ENCODE results near the gene TMEM94. TPM values are rescaled to one million over a fixed set of nuclear protein-coding genes. Genes with fewer than 3 reads are reported as not detected.

TMEM94 gene
- total RNA-seq, 4 donors from 2014 or later = 56.5 to 85.5 (median 60.0) TPM

DNA sequence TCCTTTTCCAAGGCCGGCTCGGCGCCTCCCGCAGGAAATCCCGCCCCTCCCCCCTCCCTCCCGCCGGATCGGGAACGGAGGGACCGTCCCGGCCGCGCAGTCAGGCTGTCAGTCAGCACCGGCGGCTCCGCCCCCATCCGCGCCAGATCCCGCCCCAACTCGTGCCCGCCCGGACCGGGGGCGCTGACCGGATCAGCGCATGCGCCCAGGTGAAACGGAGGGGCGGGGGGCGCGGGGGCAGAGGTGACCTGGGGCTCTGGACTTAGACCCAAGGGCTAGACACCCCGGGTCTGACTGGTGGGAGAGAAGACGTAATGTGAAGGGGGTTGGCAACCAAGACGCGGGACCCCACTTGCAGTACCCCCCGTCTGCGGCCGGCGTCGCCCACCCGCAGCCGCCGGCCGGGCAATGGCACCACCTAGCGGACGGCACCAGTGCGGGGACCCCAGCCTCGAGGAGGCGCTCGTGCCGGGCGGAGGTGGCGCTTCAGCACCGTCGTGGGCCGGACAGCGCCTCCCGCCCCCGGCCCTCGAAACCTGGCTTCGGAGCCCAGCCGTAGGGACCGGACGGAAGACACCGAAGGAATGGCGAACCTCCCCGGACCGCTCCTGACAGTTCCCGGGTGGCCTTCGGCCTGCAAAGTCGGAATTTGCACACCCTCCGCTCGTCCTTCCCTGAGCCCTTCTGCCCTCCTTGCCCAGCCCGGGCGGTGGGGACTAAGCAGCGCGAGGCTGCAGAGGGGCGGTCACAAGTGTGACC, 59.2 kb downstream of the TMEM94 start, which contains the start of gene CASKIN2:
Gene CASKIN2, minus strand, starts transcription at position 42 of the 759 bp plus-strand sequence. CDS start 1,733 bp downstream, outside the sequence.
- in situ Hi-C loops (cut with MboI; ENCODE audit: low sequenced_read_pairs in 4 of 4) = loop anchor here in 1 of 4 donors (10.0 kb wide), 1 partner anchor 91 kb away; no protein-coding TSS in a partner anchor
- no peak for TF ChIP-seq POLR2A (IDR thresholded peaks at IDR 0.05)
- TF ChIP-seq, protein P1, sequence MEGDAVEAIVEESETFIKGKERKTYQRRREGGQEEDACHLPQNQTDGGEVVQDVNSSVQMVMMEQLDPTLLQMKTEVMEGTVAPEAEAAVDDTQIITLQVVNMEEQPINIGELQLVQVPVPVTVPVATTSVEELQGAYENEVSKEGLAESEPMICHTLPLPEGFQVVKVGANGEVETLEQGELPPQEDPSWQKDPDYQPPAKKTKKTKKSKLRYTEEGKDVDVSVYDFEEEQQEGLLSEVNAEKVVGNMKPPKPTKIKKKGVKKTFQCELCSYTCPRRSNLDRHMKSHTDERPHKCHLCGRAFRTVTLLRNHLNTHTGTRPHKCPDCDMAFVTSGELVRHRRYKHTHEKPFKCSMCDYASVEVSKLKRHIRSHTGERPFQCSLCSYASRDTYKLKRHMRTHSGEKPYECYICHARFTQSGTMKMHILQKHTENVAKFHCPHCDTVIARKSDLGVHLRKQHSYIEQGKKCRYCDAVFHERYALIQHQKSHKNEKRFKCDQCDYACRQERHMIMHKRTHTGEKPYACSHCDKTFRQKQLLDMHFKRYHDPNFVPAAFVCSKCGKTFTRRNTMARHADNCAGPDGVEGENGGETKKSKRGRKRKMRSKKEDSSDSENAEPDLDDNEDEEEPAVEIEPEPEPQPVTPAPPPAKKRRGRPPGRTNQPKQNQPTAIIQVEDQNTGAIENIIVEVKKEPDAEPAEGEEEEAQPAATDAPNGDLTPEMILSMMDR (IDR thresholded peaks at IDR 0.05 in 4 of 5, conservative IDR thresholded peaks at IDR 0.05 in 1 of 5) = peak; percentile 97 to 100 (median 99)
- peaks cover 38 to 48% of the 10 kb centered on the region in 2 donors for H3K4me1 ChIP-seq

DNA sequence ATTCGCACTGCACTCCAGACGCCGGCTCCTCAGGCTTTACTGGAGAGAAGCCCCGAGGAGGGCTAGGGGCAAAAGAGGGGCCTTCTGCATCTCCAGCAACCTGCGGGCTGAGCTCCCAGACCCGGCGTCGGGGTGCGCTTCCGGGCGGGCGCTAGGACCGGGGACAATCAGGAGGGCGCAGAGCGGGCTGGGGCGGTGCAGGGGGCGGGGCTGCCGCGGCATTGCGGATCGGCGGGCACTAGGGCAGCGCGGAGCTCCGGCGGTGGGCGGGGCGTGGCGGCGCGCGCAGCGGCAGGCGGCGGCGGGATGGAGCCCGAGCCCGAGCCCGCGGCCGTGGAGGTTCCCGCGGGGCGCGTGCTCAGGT, 59.8 kb downstream of the TMEM94 start, which contains the start of gene TSEN54:
Gene TSEN54, plus strand, starts transcription at position 274 of the 364 bp plus-strand sequence. Its CDS starts 33 bp downstream, at position 307.
- ATAC-seq = peak; percentile 73 to 78
- Histone ChIP-seq H3K27ac (peak within 1 kb of the TSS; percentile 91 to 95 (median 93)), H3K4me1 (peaks cover 33 to 46% of the 10 kb centered on the region in 2 donors), H3K36me3 (peaks cover 0 to 6% of the 10 kb centered on the region in 2 donors), H3K4me3 (peak within 1 kb of the TSS; percentile 81 to 95 (median 90)), H3K9me3 (no peaks in the 10 kb centered on the region), H3K27me3 (no peaks in the 10 kb centered on the region)
- peak; percentile 86 to 91 for DNase-seq
- TF ChIP-seq, protein P1 (IDR thresholded peaks at IDR 0.05 in 4 of 5, conservative IDR thresholded peaks at IDR 0.05 in 1 of 5) = no peak
- peak; percentile 37 to 57 for TF ChIP-seq POLR2A (IDR thresholded peaks at IDR 0.05)
- intact Hi-C loops (cut with DNase I; ENCODE audit: low total_unique reads) (loop anchor here (1.0 to 10.0 kb wide), 4 partner anchors 9 to 251 kb away; partner anchors contain the start of genes GGA3, LLGL2 and MRPS7), in situ Hi-C loops (cut with MboI; ENCODE audit: low sequenced_read_pairs in 4 of 4) (loop anchor here in 1 of 4 donors (10.0 kb wide), 1 partner anchor 91 kb away; no protein-coding TSS in a partner anchor)

More for the DNA sequence above, 59.2 kb downstream of the TMEM94 start, which contains the start of gene CASKIN2:
- Histone ChIP-seq H3K9me3 (no peaks in the 10 kb centered on the region), H3K27ac (peak within 1 kb of the TSS; percentile 91 to 95 (median 93)), H3K36me3 (peaks cover 0 to 6% of the 10 kb centered on the region in 2 donors), H3K4me3 (peak within 1 kb of the TSS; percentile 81 to 95 (median 90)), H3K27me3 (no peaks in the 10 kb centered on the region)
- ATAC-seq = peak; percentile 79 to 82
- peak; percentile 91 to 94 for DNase-seq
- intact Hi-C loops (cut with DNase I; ENCODE audit: low total_unique reads) = loop anchor here (1.0 to 10.0 kb wide), 8 partner anchors 10 to 251 kb away; partner anchors contain the start of genes GGA3, LLGL2, MRPS7 and TMEM94

DNA sequence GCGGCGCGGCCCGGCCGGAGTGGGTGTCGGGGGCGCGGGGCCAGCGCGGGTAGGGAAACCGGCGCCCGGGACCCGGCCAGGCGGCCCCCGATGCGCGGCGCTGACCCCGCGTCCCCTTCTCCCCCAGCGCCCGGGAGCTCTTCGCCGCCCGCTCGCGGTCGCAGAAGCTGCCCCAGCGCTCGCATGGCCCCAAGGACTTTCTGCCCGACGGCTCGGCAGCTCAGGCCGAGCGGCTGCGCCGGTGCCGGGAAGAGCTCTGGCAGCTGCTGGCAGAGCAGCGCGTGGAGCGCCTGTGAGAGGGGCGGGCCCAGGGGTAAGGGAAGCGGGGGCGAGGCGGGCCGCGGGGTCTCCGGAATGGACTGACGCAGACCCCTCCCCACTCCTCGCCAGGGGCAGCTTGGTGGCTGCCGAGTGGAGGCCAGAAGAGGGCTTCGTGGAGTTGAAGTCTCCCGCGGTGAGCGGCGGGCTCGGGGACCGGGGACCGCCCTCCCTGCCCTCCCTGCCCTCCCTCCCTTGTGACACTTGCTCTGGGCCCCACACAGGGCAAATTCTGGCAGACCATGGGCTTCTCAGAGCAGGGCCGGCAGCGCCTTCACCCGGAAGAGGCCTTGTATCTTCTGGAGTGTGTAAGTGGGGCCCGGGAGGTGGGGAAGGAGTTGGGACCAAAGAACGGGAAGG, 60.3 kb downstream of the TMEM94 start:
- H3K4me3 ChIP-seq = peak overlapping the region; percentile 79 to 87 (median 82)
- intact Hi-C loops (cut with DNase I; ENCODE audit: low total_unique reads) = loop anchor here (1.0 to 10.0 kb wide), 4 partner anchors 9 to 252 kb away; partner anchors contain the start of genes GGA3, LLGL2 and MRPS7
- peaks cover 0 to 6% of the 10 kb centered on the region in 2 donors for H3K36me3 ChIP-seq
- in situ Hi-C loops (cut with MboI; ENCODE audit: low sequenced_read_pairs in 4 of 4) = loop anchor here in 1 of 4 donors (10.0 kb wide), 1 partner anchor 92 kb away; no protein-coding TSS in a partner anchor
- H3K27ac ChIP-seq = peak overlapping the region; percentile 54 to 91 (median 68)
- ATAC-seq (no peak), DNase-seq (no peak)
- no peaks in the 10 kb centered on the region for H3K27me3 ChIP-seq
- peaks cover 30 to 41% of the 10 kb centered on the region in 2 donors for H3K4me1 ChIP-seq
- no peaks in the 10 kb centered on the region for H3K9me3 ChIP-seq
- TF ChIP-seq POLR2A (IDR thresholded peaks at IDR 0.05) = no peak
- TF ChIP-seq, protein P1 (IDR thresholded peaks at IDR 0.05 in 4 of 5, conservative IDR thresholded peaks at IDR 0.05 in 1 of 5) = no peak

DNA sequence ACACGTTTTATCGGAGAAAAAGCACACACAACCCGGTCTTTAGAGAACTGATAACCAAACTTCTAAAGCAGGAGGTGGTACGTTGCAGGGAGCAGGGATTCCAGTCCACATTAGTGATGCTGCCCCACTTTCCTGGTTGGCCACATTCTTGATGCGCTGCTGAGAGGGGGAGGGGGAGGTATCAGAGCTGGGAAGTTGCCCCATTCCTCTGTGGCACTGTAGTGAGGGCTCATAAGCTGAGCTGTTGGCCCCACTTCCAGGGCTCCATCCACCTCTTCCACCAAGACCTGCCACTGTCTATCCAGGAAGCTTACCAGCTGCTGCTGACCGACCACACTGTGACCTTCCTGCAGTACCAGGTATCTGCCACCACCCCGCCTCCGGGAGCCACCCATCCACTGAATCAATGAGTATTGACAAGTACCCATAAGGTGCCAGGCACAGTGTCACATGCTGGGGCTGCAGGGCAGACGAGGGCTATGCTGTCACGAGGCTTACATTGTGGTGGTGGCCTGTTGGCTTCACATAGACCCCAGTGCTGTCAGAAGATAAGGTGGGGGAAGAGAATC, 60.9 kb downstream of the TMEM94 start:
- ATAC-seq (no peak), DNase-seq (no peak)
- TF ChIP-seq, protein P1 (IDR thresholded peaks at IDR 0.05 in 4 of 5, conservative IDR thresholded peaks at IDR 0.05 in 1 of 5) = peak in 1 of 5 experiments; percentile 15
- no peak for TF ChIP-seq POLR2A (IDR thresholded peaks at IDR 0.05)
- Histone ChIP-seq H3K4me3 (peak overlapping the region; percentile 79 to 87 (median 82)), H3K27me3 (no peaks in the 10 kb centered on the region), H3K4me1 (peaks cover 23 to 35% of the 10 kb centered on the region in 2 donors), H3K36me3 (peaks cover 0 to 6% of the 10 kb centered on the region in 2 donors), H3K9me3 (no peaks in the 10 kb centered on the region), H3K27ac (peak overlapping the region in 2 of 4 donors; percentile 54 to 91)
- intact Hi-C loops (cut with DNase I; ENCODE audit: low total_unique reads) (loop anchor here (10.0 kb wide), 2 partner anchors 223 to 253 kb away; partner anchors contain the start of genes GGA3 and MRPS7), in situ Hi-C loops (cut with MboI; ENCODE audit: low sequenced_read_pairs in 4 of 4) (loop anchor here in 1 of 4 donors (10.0 kb wide), 1 partner anchor 93 kb away; no protein-coding TSS in a partner anchor)
